Measurements from ENCODE around the gene MYLK3. TPM values are rescaled to one million over a fixed set of nuclear protein-coding genes. Genes with fewer than 3 reads are reported as not detected.

MYLK3 gene
- under 1 TPM; 0.06 to 0.44 (median 0.23) TPM for total RNA-seq
- long read RNA-seq: 0 reads

GRCh38 chr16:46747777-46748651 is at the start of gene MYLK3:
Gene MYLK3 (minus strand): TSS chr16:46748344. CDS start chr16:46748193, 151 bp downstream.
- no peaks in the 10 kb centered on the region for H3K4me1 ChIP-seq
- H3K27ac ChIP-seq: no peak within 1 kb of the TSS
- TF ChIP-seq, protein P1, sequence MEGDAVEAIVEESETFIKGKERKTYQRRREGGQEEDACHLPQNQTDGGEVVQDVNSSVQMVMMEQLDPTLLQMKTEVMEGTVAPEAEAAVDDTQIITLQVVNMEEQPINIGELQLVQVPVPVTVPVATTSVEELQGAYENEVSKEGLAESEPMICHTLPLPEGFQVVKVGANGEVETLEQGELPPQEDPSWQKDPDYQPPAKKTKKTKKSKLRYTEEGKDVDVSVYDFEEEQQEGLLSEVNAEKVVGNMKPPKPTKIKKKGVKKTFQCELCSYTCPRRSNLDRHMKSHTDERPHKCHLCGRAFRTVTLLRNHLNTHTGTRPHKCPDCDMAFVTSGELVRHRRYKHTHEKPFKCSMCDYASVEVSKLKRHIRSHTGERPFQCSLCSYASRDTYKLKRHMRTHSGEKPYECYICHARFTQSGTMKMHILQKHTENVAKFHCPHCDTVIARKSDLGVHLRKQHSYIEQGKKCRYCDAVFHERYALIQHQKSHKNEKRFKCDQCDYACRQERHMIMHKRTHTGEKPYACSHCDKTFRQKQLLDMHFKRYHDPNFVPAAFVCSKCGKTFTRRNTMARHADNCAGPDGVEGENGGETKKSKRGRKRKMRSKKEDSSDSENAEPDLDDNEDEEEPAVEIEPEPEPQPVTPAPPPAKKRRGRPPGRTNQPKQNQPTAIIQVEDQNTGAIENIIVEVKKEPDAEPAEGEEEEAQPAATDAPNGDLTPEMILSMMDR (IDR thresholded peaks at IDR 0.05): no peak
- no peak for TF ChIP-seq POLR2A (IDR thresholded peaks at IDR 0.05)
- DNase-seq (no peak), ATAC-seq (peak in 1 of 4 donors; percentile 21)
- H3K9me3 ChIP-seq: no peaks in the 10 kb centered on the region
- no peak within 1 kb of the TSS for H3K4me3 ChIP-seq
- no peaks in the 10 kb centered on the region for H3K27me3 ChIP-seq
- intact Hi-C loops (cut with DNase I): no loop called here
- no peaks in the 10 kb centered on the region for H3K36me3 ChIP-seq
- 63% methylated on average over 5 of the region's 25 CpGs for WGBS (ENCODE audit: insufficient coverage, low coverage, low lambda C conversion rate, missing lambda C conversion rate)

DNA sequence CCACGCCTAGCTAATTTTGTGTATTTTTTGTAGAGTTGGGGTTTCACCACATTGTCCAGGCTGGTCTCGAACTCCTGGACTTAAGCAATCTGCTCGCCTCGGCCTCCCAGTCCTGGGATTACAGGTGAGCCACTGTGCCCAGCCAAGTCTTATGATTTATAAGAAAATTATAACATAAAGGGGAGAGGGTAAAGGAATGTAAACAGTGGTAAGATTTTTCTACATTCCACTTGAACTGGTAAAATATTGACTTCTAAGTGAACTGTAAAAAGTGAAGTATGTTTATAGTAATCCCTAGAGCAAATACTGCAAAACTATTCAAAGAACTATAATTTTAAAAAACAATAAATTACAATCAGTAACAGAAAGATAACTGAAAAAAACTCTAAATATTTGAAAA is 49.4 kb upstream of the MYLK3 start:
- WGBS (ENCODE audit: insufficient coverage, low coverage, low lambda C conversion rate, missing lambda C conversion rate): 98% methylated on average over 4 of the region's 4 CpGs

GRCh38 chr16:46796764-46797269 is 48.7 kb upstream of the MYLK3 start:
- DNase-seq: no peak
- Histone ChIP-seq H3K36me3 (no peaks in the 10 kb centered on the region), H3K9me3 (no peaks in the 10 kb centered on the region), H3K27ac (no peak overlapping the region), H3K27me3 (no peaks in the 10 kb centered on the region), H3K4me1 (no peaks in the 10 kb centered on the region), H3K4me3 (no peak overlapping the region)
- ATAC-seq: no peak
- TF ChIP-seq, protein P1 (IDR thresholded peaks at IDR 0.05): no peak
- no peak for TF ChIP-seq POLR2A (IDR thresholded peaks at IDR 0.05)
- WGBS (ENCODE audit: insufficient coverage, low coverage, low lambda C conversion rate, missing lambda C conversion rate): 100% methylated on average over 1 of the region's 1 CpG
- intact Hi-C loops (cut with DNase I): no loop called here

More for the DNA sequence above, 49.4 kb upstream of the MYLK3 start:
- Histone ChIP-seq H3K36me3 (no peaks in the 10 kb centered on the region), H3K9me3 (no peaks in the 10 kb centered on the region), H3K27ac (no peak overlapping the region), H3K4me3 (no peak overlapping the region), H3K4me1 (no peaks in the 10 kb centered on the region), H3K27me3 (no peaks in the 10 kb centered on the region)
- intact Hi-C loops (cut with DNase I): no loop called here
- DNase-seq: no peak
- no peak for TF ChIP-seq POLR2A (IDR thresholded peaks at IDR 0.05)
- TF ChIP-seq, protein P1 (IDR thresholded peaks at IDR 0.05): no peak
- no peak for ATAC-seq

- WGBS (ENCODE audit: insufficient coverage, low coverage, low lambda C conversion rate, missing lambda C conversion rate): 100% methylated on average over 1 of the region's 1 CpG
Observed at GRCh38 chr16:46793841-46794240, 45.7 kb upstream of the MYLK3 start.

More at GRCh38 chr16:46793841-46794240, 45.7 kb upstream of the MYLK3 start:
- Histone ChIP-seq H3K36me3 (no peaks in the 10 kb centered on the region), H3K27ac (no peak overlapping the region), H3K4me3 (no peak overlapping the region), H3K9me3 (no peaks in the 10 kb centered on the region), H3K4me1 (no peaks in the 10 kb centered on the region), H3K27me3 (no peaks in the 10 kb centered on the region)
- no peak for TF ChIP-seq POLR2A (IDR thresholded peaks at IDR 0.05)
- TF ChIP-seq, protein P1 (IDR thresholded peaks at IDR 0.05): no peak
- DNase-seq (no peak), ATAC-seq (no peak)
- intact Hi-C loops (cut with DNase I): no loop called here

All from right lobe of liver (tissue), 6 donors.